HG02970 (cell line): ENCODE results near the gene ABCC1.
"Not testable (repeated sequence)": the region's sequence is repeated elsewhere in the genome, so short reads cannot be mapped to it uniquely, and the experiment has no call there.

Source experiments
- ATAC-seq: cut with Tn5 transposase; IDR thresholded peaks from one replicate; pipeline ENCODE4 v1.9.1; 2021; ENCODE audit warnings: mild to moderate bottlenecking, moderate library complexity, moderate number of reproducible peaks; ENCODE audit not compliant: unreplicated experiment, low FRiP score

ABCC1 gene

DNA sequence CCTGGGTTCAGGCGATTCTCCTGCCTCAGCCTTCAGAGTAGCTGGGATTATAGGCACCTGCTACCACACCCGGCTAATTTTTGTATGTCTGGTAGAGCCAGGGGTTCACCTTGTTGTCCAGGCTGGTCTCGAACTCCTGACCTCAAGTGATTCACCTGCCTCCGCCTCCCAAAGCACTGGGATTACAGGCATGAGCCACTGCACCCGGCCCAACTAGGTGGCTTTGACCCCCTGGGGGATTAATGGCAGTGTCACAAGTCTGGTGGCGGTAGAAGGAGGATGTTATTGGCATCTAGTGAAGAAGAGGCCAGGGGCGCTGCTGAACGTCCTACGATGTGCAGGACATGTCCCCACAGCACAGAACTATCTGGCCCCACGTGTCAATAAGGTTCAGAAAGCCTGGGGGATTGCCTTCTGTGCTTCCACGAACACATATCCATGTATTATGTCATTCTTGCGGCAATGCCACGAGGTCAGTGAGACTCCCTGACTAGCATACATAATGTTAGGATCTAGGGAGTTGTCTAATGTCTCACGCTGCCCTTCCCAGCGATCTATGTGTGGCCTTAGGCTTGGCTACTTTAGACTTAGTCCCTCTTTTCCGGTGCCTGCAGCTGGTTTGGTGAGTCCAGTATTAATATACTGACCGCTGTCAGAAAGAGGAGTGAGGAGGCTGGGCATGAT is 198.0 kb downstream of the ABCC1 start:
- no peak for ATAC-seq

DNA sequence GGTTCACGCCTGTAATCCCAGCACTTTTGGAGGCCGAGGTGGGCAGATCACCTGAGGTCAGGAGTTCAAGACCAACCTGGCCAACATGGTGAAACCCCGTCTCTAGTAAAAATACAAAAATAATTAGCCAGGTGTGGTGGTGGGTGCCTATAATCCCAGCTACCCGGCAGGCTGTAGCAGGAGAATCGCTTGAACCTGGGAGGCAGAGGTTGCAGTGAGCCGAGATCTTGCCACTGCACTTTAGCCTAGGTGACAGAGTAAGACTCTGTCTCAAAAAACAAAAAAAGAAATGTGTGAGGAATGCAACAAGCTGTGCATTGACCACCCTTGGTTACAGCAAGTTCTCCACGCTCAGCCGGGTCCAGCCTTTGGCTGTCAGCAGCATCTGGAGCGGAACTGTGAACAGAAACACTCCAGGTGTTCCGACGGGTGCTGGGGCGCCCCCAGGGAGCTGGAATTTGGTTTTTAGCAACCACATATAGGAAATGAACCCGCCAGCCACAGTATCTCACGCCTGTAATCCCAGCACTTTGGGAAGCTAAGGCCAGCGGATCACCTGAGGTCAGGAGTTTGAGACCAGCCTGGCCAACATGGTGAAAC is 198.7 kb downstream of the ABCC1 start:
- not testable (repeated sequence) for ATAC-seq

DNA sequence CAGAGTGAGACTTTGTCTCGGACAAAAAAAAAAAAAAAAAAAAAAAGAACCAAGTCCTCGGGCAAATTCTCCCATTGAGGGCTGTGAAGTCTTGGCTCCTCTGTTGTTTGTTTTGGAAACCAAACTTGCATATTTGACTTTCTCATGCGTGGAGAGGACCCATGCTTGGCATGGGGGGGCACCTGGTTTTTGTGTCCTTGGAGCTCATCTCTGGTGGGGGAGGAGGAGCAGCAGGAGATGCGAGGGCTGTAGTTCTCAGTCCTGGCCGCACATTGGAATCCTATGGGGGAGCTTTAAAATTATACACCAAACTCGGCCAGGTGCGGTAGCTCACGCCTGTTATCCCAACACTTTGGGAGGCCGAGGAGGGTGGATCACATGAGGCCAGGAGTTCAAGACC is 199.3 kb downstream of the ABCC1 start:
- no peak for ATAC-seq

DNA sequence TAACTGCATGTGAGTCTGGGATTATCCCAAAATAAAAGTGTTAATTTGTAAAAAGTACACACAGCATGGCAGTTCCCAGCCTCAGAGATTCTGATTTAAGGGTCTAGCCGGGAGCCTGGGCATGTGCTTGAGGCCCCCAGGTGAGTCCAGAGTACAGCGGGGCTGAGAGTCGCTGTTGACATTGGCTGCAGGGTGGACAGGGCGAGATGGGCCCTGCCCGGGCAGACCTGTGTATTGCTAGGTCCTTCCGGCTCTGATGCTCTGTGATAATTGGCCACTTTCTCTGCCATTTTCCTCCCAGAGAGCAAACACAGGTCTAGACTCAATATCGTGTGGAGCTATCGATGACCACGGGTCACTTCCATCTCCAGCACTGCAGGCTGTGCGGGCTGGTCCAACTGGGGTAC is 200.3 kb downstream of the ABCC1 start:
- ATAC-seq: no peak

DNA sequence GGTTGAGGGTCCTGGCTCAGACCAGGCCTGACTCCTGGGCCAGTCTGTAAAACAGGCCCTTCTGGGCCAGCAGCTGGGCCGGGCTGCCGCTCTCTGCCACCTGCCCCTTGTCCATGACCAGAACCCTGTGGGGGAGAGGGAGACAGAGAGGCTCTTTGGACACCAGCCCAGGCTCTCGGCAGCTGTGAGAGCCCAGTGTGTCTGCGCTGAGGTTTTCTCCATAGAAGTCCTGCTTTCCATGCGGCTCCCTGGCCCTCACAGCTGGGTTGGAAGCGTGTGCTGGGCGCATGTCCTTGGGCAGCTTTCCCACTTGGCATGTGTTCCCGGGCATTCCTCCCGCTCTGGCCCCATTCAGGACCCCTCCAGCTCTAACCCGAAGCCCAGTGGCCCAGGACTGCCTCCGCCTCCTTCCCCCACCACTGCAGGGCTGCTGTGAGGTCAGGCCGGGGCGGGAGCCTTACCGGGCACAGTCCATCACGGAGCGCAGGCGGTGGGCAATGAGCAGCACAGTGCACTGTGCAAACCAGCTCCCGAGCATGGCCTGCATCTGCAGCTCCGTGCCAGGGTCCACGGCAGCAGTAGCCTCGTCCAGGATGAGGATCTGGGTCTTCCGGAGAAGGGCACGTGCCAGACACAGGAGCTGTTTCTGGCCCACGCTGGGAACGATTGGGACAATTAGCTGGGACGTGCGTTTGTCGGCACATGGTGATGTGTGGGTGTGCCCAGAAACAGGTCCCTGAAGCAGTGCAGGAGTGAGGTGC is 200.9 kb downstream of the ABCC1 start:
- no peak for ATAC-seq

DNA sequence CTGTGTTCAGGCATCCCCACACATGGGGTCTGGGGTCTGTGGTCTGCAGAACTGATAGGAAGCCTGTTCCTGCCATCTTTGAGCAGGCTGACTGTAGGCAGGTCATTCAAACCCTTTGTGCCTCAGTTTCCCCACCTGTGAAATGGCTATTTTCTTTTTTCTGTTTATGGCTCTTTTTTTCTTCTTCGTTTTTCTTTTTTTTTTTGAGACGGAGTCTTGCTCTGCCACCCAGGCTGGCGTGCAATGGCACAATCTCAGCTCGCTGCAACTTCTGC is 201.4 kb downstream of the ABCC1 start:
- no peak for ATAC-seq

DNA sequence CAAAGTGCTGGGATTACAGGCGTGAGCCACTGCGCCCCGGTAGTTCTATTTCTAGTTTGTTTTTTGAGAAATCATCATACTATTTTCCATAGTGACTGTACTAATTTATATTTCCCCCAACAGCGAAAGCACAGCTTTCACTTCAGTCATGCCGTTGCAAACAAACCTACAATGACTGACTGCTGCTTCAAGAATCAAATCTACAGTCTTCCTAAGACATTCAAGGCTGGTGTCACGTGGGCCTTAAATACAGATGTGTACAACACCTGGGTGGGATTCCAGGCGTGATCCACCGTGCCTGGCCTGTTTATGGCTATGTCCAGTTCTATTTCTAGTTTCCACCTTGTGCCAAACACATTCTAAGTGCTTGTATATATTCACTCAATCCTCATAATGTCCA is 201.9 kb downstream of the ABCC1 start:
- ATAC-seq: no peak

DNA sequence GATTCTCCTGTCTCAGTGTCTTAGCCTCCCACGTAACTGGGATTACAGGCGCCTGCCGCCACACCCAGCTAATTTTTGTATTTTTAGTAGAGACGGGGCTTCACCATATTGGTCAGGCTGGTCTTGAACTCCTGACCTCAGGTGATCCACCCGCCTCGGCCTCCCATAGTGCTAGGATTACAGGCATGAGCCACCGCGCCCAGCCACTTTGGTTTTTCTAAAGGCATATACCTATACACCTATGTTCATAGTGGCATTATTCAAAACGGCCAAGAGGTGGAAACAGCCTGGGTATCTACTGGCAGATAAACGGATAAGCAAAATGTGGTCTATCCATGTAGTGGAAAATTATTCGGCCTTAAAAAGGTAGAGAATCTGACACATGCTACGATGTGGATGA is 203.6 kb downstream of the ABCC1 start:
- not testable (repeated sequence) for ATAC-seq

DNA sequence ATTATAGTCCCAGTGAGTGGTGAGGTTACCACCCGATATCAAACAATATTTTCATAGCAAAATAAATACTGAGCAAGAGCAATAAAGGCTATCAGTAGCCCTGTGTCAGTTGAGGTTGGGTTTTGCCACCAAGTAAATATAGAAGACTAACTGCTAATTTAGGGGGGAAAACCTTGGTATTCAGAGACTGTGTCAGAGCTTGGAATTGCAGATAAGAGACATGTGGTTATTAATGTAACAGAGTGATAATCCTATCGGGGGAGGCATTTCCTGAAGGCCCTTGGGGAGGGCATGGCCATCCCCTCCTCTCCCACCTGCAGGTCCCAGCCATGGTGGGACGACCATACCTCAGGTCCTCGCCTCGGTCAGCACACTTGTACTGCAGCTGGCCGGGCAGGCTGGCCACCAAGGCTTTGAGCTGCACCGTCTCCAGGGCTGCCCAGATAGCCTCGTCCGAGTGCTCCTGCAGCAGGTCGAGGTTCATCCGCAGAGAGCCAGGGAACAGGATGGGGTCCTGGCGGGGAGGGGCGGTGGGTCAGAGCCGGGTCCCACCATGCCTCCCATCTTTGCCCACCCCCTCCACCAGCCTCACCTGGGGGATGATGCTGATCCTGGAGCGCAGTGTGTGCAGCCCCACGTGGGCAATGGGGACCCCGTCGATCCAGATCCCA is 205.0 kb downstream of the ABCC1 start:
- no peak for ATAC-seq

DNA sequence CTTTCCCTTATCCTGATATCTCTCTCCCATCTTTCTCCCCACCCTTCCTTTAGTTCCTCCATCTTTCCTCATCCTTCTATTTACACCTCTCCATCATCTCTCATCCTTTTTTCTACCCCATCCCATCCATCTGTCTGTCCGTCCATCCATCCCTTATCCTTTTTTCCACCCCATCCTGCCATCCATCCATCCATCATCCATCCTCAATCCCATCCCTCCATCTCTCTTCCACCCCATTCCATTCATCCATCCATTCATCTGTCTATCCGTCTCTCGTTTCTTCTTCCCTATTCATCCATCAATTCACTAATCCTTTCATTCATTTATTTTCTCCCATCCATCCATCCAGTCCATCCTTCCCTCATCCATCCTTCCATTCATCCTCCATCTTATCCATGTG is 205.8 kb downstream of the ABCC1 start:
- no peak for ATAC-seq

DNA sequence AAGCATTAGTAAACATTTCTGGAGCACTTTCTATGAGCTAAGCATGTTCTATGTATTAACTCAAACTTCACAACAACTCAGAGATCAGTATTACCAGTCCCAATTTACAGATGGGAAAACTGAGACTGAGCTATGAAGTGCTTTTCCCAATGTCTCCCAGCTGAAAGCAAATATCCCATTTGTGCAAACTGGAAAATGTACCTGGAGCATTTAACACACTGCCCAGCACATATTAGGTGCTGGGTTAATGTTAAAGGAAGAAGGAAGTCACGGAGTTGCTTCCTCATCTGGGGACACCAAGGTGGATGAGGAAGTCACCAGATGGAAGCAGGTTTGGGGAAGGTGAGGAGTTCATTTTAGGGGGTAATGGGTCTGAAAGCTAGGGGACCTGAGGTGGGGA is 207.8 kb downstream of the ABCC1 start:
- no peak for ATAC-seq

DNA sequence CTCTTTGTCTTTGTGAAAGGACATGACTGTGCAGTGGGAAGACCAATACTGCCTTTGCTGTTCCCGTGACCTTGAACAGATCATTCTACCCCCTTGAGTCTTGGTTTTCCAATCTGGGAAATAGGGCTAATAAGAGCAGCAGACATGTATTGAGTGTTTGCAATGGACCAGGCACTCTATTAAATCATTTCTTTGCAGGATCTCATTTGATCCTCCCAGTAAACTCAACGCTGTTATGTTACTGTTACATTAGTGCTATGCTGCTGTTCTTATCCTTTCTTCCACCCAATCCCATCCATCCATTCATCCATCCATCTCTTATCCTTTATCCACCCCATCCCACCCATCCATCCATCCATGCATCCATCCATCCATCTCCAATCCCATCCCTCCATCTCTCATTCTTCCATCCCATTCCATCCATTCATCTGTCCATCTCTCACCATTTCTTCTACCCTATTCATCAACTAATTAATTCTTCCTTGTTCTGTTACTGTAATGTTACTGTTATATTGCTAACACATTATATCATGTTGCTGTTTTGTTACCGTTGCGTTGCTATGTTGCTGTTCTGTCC is 208.8 kb downstream of the ABCC1 start:
- ATAC-seq: no peak

DNA sequence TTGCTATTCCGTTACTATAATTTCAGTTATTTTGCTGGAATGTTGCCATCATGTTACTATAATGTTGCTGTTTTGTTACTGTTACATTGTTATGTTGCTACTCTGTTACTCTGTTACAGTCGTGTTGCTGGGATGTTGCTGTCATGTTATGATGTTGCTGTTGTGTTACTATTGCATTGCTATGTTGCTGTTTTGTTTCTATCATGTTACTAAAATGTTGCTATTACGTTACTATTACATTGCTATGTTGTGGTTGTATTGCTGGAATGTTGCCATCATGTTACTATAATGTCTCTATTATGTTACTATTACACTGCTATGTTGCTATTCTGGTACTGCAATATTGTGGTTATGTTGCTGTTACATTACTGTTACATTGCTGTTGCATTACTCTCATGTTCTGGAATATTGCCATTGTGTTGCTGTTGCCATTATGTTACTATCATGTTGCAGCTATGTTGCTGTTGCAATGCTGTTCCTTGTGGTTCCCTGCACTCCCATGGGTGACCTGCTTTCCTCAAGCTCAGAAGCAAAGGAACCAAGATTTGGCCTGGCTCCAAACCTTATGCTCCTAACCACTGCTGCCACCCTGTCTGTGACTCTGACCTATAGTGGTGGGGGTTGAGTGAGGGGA is 209.4 kb downstream of the ABCC1 start:
- ATAC-seq: no peak

DNA sequence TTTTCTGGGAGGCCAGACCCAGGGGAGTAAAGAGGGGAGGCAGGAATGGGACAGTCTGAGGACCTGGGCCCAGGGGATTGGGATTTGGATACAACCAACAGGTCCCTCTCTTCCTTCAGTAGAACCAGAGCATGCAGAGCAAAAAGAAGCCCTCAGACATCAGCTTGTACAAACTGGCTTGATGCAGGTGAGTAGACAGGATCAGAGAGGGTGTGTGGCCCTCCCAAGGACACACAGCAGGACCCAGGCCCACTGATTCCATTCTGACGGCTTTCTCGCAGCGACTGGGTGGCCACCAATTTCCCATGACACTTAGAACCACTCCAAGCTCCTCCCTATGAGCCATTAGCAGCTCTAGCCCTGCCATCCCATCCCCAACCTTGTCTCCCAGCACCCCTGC is 210.2 kb downstream of the ABCC1 start:
- no peak for ATAC-seq

DNA sequence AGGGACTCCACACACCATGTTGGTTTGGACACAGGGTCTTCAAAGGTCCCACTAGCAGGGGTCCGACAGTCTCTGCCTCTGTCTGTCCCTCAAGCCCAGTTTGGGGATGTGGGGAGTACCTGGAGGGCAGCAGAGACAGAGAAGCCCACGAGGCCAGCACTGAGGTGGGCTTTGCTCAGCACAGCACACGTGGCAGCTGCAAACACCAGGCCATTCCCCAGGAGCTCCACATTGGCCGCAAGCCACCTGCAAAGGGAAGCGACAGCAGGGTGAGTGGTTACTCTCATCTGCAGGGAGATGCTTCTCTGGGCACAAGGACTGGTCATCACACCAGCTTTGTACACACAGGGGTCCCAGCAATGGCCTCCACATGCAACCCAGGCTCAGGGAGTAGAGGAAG is 211.9 kb downstream of the ABCC1 start:
- ATAC-seq: no peak

DNA sequence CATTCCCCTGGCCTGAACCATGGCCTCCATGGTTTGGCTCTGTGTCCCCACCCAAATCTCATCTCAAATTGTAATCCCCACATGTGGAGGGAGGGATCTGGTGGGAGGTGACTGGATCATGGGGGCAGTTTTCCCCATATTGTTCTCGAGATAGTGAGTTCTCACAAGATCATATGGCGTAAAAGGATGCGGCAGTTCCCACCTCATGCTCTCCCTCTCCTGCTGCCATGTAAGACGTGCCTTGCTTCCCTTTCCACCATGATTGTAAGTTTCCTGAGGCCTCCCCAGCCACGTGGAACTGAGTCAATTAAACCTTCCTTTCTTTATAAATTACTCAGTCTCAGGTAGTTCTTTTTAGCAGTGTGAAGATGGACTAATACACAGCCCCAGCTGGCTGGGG is 212.4 kb downstream of the ABCC1 start:
- ATAC-seq: not testable (repeated sequence)

DNA sequence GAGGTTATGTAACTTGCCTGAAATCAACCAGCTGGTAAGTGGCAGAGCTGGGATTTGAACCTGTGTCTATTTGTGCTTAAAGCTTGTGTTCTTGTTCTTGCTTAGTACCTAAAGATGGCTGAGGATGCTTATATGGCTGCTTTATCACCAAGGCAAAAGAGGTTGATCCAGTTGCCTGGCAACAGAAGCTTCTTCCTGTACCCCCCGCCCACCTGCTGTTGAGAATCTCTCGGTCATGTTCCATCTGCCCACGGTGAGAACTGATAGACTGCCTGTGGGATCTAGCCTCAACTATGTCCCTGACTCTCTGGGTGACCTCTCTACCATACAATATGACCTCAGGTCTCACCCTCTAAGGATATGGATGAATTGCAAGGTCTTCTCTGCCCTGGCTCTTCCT is 213.2 kb downstream of the ABCC1 start:
- no peak for ATAC-seq

DNA sequence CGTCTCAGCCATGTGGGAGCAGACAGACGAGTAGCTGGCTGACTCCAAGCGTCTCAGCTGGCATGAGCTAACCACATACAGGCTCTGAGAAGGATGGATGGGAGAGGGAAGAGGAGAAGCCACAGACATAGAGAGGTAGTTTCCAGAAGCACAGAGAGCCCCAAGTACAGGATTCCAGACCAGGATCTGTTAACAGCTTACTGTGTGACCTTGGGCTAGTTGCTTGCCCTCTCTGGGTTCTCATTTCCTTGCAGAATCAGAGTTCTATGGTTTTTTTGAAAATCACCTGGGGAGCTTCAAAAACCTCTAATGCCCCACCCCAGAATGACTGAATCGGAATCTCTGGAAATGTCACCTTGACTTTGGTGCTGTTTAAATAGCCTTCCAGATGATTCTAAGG is 213.7 kb downstream of the ABCC1 start:
- ATAC-seq: no peak

DNA sequence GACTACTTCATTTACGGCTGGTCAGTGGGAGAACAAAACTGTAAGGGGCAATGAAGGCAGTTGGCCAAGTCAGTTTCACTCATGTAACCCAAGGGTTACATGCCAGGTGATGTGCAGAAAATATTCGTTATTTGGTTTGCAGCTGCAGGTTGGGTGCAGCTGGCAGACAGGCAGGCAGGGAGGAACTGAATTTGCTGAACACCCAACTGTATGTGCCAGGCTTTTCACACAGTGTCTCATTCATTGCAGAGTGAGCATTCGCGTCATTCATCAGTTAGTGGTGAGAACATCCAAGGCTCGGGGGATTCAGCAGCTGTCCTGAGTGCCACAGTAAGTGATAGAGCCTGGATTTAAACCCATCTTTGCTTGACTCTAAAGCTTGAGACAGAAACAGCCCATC is 214.2 kb downstream of the ABCC1 start:
- ATAC-seq: no peak

DNA sequence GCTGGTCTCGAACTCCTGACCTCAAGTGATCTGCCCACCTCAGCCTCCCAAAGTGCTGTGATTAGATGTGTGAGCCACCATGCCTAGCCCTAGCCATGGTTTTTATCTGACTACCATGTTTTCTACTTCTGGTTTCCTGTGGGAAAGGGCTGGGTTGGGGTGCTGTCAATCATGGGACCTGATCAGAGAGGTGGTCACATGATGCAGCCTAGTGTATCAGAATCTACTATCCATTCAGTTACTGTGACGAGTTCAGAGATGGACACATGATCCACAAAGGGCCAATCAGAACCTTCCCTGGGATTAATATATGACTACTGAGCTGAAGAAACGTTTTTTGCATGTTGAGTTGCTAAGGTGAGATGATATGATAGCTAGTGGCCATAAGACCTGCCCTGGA is 214.8 kb downstream of the ABCC1 start:
- no peak for ATAC-seq

DNA sequence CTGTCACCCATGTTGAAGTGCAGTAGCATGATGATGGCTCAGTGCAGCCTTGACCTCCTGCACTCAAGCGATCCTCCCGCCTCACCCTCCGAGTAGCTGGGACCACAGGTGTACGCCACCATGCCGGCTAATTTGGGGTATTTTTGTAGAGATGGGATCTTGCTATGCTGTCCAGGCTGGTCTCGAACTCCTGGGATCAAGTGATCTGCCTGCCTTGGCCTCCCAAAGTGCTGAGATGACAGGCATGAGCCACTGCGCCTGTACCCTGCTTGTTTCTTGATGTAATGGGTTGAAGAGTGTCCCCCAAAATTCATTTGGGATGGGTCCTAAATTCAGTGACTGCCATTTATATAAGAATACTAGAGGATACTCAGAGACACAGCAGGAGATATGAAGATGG is 216.7 kb downstream of the ABCC1 start:
- ATAC-seq: no peak
